ENCODE results near the gene HTRA3. TPM values are rescaled to one million over a fixed set of nuclear protein-coding genes. Genes with fewer than 3 reads are reported as not detected.
A peak's percentile ranks its signal among the peaks of the same experiment; 100 is the strongest.

HTRA3 gene
- total and polyA plus RNA-seq, 2 of the 4 experiments (the other 2 are of a cell fraction), result 1.3 to 9.5 TPM

DNA sequence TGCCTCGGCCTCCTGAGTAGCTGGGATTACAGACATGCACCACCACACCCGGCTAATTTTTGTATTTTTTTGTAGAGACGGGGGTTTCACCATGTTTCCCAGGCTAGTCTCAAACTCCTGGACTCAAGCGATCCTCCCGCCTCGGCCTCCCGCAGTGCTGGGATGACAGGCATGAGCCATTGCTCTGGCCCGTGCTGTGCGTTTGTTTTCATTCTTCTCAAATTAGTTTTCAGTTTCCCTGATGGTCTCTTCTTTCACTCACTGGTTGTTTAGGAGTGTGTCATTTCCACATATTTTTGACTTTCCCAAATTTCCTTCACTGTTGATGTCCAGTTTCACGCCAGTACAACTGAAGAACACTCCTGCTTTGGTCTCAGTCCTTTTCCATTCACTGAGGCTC is 38.7 kb upstream of the HTRA3 start:
- H4K91ac ChIP-seq (ENCODE audit: insufficient read depth, low read depth, low read length), result no peak overlapping the region
- intact Hi-C loops (cut with micrococcal nuclease), result no loop called here
- ATAC-seq (ENCODE audit: low read depth) (peak; percentile 13; the same call in 1 of the 2 replicates), DNase-seq (peak; percentile 36)
- no peak overlapping the region for H2AFZ ChIP-seq (replicated peaks; ENCODE audit: low read length, poor library complexity)
- no peaks in the 10 kb centered on the region for H3K79me1 ChIP-seq (ENCODE audit: low read depth in 1 of 2, low read length in 2 of 2)
- no peaks in the 10 kb centered on the region; the same call in 1 of the 2 replicates for H4K20me1 ChIP-seq (ENCODE audit: insufficient read depth, low read length)
- H3K9me1 ChIP-seq (ENCODE audit: insufficient read depth, low read length), result 0 out of 2 replicates have a peak, but pooled peaks cover 6% of the 10 kb centered on the region
- no peak overlapping the region for H3K4ac ChIP-seq (ENCODE audit: low read depth, low read length)
- H3K9me3 ChIP-seq (ENCODE audit: control insufficient read depth, insufficient read depth, low read length), result no peaks in the 10 kb centered on the region
- dilution Hi-C loops (cut with HindIII; ENCODE audit: low sequenced_read_pairs, unreplicated experiment), result no loop called here
- whole genome bisulfite sequencing, 2 experiments (ENCODE audit: extremely low coverage in 2 of 2, insufficient read length in 1 of 2), result no CpG with 5 or more reads among the region's 10 CpGs
- H3K4me2 ChIP-seq (ENCODE audit: low read depth, low read length), result no peak overlapping the region
- H3K23ac ChIP-seq (ENCODE audit: low read depth, low read length), result no peak overlapping the region
- H2BK120ac ChIP-seq (ENCODE audit: low read depth, low read length), result no peak overlapping the region
- no peak overlapping the region for H3K14ac ChIP-seq (replicated peaks; ENCODE audit: low read depth, low read length)
- H3K9ac ChIP-seq (ENCODE audit: low read depth, low read length), result no peak overlapping the region
- peaks cover 7% of the 10 kb centered on the region for H3K4me1 ChIP-seq (ENCODE audit: control insufficient read depth, insufficient read depth, low read length)
- no peak overlapping the region for H2AK9ac ChIP-seq (replicated peaks; ENCODE audit: low read depth, low read length, poor library complexity)
- no peak overlapping the region for H2BK15ac ChIP-seq (ENCODE audit: low read depth, low read length)
- no peak overlapping the region for H2BK5ac ChIP-seq (ENCODE audit: low read depth, low read length, poor library complexity, severe bottlenecking)
- no peak overlapping the region for H3K4me3 ChIP-seq (ENCODE audit: insufficient read depth, low read depth, low read length)
- H4K8ac ChIP-seq (ENCODE audit: low read depth in 2 of 2, low read length in 2 of 2), result no peak overlapping the region
- H3K56ac ChIP-seq (ENCODE audit: extremely low read depth, insufficient read depth, low read length), result no peak overlapping the region
- POLR2A ChIA-PET (ENCODE audit: unreplicated experiment), result no interaction called here
- no peak overlapping the region for H3K18ac ChIP-seq (ENCODE audit: low read depth, low read length)
- in situ Hi-C loops (cut with MboI; ENCODE audit: low sequenced_read_pairs), result no loop called here
- no peaks in the 10 kb centered on the region for H3K36me3 ChIP-seq (ENCODE audit: control insufficient read depth, insufficient read depth, low read length)
- no peak overlapping the region for H2BK20ac ChIP-seq (ENCODE audit: low read depth, low read length)
- CTCF ChIA-PET, result interaction anchor here (2.8 kb wide), 1 partner anchor 54 kb away, joined by 6 read pairs; no protein-coding TSS in a partner anchor
- peaks cover 3% of the 10 kb centered on the region; the same call in 1 of the 2 replicates for H3K27me3 ChIP-seq (ENCODE audit: control insufficient read depth, insufficient read depth, low read length)
- H3K27ac ChIP-seq (ENCODE audit: insufficient read depth, low read length), result no peak overlapping the region
- no peak overlapping the region for H4K5ac ChIP-seq (ENCODE audit: low read depth, low read length)
- no peak for TF ChIP-seq SMC3 (IDR thresholded peaks at IDR 0.05; ENCODE audit: low read depth, low read length)
- TF ChIP-seq POLR2A (IDR thresholded peaks at IDR 0.05; ENCODE audit: low read depth, low read length), result no peak
- no peak for TF ChIP-seq CEBPB (IDR thresholded peaks at IDR 0.05; ENCODE audit: low read depth, low read length)
- no peak for TF ChIP-seq MXI1 (IDR thresholded peaks at IDR 0.05; ENCODE audit: borderline replicate concordance, low read depth, low read length)
- no peak for TF ChIP-seq RFX5 (IDR thresholded peaks at IDR 0.05; ENCODE audit: low read depth, low read length)
- peak; percentile 42; the same call in 1 of the 2 replicates for TF ChIP-seq BHLHE40 (IDR thresholded peaks at IDR 0.05; ENCODE audit: low read depth, low read length)
- TF ChIP-seq, protein P1, sequence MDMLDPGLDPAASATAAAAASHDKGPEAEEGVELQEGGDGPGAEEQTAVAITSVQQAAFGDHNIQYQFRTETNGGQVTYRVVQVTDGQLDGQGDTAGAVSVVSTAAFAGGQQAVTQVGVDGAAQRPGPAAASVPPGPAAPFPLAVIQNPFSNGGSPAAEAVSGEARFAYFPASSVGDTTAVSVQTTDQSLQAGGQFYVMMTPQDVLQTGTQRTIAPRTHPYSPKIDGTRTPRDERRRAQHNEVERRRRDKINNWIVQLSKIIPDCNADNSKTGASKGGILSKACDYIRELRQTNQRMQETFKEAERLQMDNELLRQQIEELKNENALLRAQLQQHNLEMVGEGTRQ (IDR thresholded peaks at IDR 0.05; ENCODE audit: low read depth, low read length), result no peak
- TF ChIP-seq MAZ (IDR thresholded peaks at IDR 0.05; ENCODE audit: borderline replicate concordance, low read depth, low read length), result no peak
- no TSS peak for BruUV-seq (replicated peaks)
- H2AK5ac ChIP-seq (ENCODE audit: low read depth, low read length), result no peak overlapping the region

Data from IMR-90 (cell line).